Measurements from ENCODE around the gene COA5.

DNA sequence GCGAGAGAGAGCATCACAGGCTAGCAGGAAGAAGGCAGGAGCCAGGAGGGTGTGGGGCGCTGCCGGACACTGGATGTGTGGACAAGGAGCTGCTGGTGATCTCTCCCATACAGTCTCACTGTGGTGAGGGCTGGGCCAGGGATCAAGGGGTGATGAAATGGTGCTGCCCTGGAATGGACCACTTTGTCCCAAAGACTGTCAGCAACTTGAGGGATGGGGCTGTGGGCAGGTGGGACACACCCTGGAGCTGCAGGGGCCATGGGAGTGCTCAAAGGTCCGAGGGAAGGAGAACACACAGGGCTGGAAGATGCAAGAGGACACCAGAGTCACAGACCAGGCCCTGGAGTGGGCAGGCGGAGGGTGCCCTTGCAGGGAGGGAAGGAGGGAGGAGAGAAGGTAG is 38.0 kb downstream of the COA5 start:
- TF ChIP-seq SUZ12 (IDR thresholded peaks at IDR 0.05; ENCODE audit: extremely low read depth, insufficient read depth, insufficient read length) (no peak), YY1 (IDR thresholded peaks at IDR 0.05; ENCODE audit: insufficient read depth, insufficient read length) (no peak)
